ENCODE data around the gene AIMP2.
A peak's percentile ranks its signal among the peaks of the same experiment; 100 is the strongest.
"Not testable (repeated sequence)": the region's sequence is repeated elsewhere in the genome, so short reads cannot be mapped to it uniquely, and the experiment has no call there.

The AIMP2 gene

GRCh38 chr7:6056616-6057015, 47.5 kb downstream of the AIMP2 start:
- no peak for DNase-seq (ENCODE audit: low read depth)
- H3K4me3 ChIP-seq (ENCODE audit: low read depth, low read length) = no peak overlapping the region; the same call in 1 of the 2 replicates
- TF ChIP-seq, protein P1, sequence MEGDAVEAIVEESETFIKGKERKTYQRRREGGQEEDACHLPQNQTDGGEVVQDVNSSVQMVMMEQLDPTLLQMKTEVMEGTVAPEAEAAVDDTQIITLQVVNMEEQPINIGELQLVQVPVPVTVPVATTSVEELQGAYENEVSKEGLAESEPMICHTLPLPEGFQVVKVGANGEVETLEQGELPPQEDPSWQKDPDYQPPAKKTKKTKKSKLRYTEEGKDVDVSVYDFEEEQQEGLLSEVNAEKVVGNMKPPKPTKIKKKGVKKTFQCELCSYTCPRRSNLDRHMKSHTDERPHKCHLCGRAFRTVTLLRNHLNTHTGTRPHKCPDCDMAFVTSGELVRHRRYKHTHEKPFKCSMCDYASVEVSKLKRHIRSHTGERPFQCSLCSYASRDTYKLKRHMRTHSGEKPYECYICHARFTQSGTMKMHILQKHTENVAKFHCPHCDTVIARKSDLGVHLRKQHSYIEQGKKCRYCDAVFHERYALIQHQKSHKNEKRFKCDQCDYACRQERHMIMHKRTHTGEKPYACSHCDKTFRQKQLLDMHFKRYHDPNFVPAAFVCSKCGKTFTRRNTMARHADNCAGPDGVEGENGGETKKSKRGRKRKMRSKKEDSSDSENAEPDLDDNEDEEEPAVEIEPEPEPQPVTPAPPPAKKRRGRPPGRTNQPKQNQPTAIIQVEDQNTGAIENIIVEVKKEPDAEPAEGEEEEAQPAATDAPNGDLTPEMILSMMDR (IDR thresholded peaks at IDR 0.05; ENCODE audit: control insufficient read depth, extremely low read depth, insufficient read depth) = no peak

DNA sequence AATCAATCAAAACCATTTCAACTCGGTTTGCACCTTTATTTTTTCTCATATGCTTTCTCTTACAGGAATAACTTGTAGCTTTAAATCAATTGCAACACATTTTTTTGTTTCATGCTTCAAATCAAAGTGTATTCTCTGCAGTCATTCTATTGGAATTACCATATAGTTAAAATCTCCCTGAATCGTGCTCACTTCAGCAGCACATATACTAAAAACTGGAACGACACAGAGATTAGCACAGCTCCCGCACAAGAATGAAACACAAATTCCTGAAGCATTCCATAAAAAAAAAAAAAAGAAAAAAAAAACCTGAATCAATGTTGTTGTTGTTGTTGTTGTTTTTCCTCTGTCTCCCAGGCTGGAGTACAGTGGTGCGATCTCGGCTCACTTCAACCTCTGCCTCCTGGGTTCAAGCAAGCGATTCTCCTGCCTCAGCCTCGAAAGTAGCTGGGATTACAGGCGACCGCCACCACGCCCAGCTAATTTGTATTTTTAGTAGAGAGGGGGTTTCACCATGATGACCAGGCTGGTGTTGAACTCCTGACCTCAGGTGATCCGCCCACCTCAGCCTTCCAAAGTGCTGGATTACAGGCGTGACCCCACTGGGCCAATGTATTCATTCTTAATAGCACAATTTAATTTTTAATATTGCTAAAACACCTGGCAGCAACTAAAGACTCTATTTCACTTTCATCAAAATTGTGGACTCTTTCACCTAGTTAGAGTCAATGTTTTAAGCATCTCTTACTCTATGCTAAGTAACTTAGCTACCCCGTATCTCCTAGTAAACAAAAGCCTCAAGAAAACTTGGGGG, 48.5 kb downstream of the AIMP2 start:
- TF ChIP-seq, protein P1 (IDR thresholded peaks at IDR 0.05; ENCODE audit: control insufficient read depth, extremely low read depth, insufficient read depth) = no peak
- DNase-seq (ENCODE audit: low read depth) = no peak
- peak overlapping the region; percentile 84 for H3K4me3 ChIP-seq (ENCODE audit: low read depth, low read length)

- not testable (repeated sequence) for H3K4me3 ChIP-seq (ENCODE audit: low read depth, low read length); DNase-seq (ENCODE audit: low read depth)
These were observed 50.9 kb downstream of the AIMP2 start for GRCh38 chr7:6059941-6060340.

GRCh38 chr7:6071406-6071805, 62.3 kb downstream of the AIMP2 start:
- TF ChIP-seq, protein P1 (IDR thresholded peaks at IDR 0.05; ENCODE audit: control insufficient read depth, extremely low read depth, insufficient read depth) = no peak
- no peak overlapping the region for H3K4me3 ChIP-seq (ENCODE audit: low read depth, low read length)
- DNase-seq (ENCODE audit: low read depth) = no peak
